ELR (cell line): ENCODE data around the gene GRB10.
A peak's percentile ranks its signal among the peaks of the same experiment; 100 is the strongest.

Experiments
- DNase-seq: peaks from one replicate; pipeline ENCODE4 v3.0.0-alpha.2; 2015; ENCODE audit warnings: low read depth

The GRB10 gene

GRCh38 chr7:50718876-50719275 lies 63.8 kb downstream of the GRB10 start:
- no peak for DNase-seq

GRCh38 chr7:50718311-50718710 lies 64.4 kb downstream of the GRB10 start:
- no peak for DNase-seq

- no peak for DNase-seq
Measured at GRCh38 chr7:50717181-50717580, 65.5 kb downstream of the GRB10 start.

- DNase-seq = peak; percentile 16
Measured at GRCh38 chr7:50714857-50715256, 67.8 kb downstream of the GRB10 start.

GRCh38 chr7:50713123-50713965 lies 69.4 kb downstream of the GRB10 start:
- DNase-seq = no peak

GRCh38 chr7:50712252-50713122 lies 70.2 kb downstream of the GRB10 start:
- no peak for DNase-seq

GRCh38 chr7:50711271-50712175 lies 71.2 kb downstream of the GRB10 start:
- DNase-seq = no peak

- no peak for DNase-seq
Measured at GRCh38 chr7:50710441-50711154, 72.1 kb downstream of the GRB10 start.

GRCh38 chr7:50709151-50709550 lies 73.5 kb downstream of the GRB10 start:
- no peak for DNase-seq

GRCh38 chr7:50707236-50708006 lies 75.3 kb downstream of the GRB10 start:
- DNase-seq = no peak

GRCh38 chr7:50706469-50706937 lies 76.2 kb downstream of the GRB10 start:
- peak; percentile 7 for DNase-seq

- no peak for DNase-seq
Measured at GRCh38 chr7:50704844-50705243, 77.9 kb downstream of the GRB10 start.

GRCh38 chr7:50703654-50704053 lies 79.0 kb downstream of the GRB10 start:
- DNase-seq = no peak

- DNase-seq = no peak
Measured at GRCh38 chr7:50699143-50699542, 83.6 kb downstream of the GRB10 start.

GRCh38 chr7:50697748-50698147 lies 84.9 kb downstream of the GRB10 start:
- no peak for DNase-seq

- peak; percentile 26 for DNase-seq
Measured at GRCh38 chr7:50696810-50697582, 85.7 kb downstream of the GRB10 start.

GRCh38 chr7:50695026-50695425 lies 87.7 kb downstream of the GRB10 start:
- DNase-seq = no peak

- DNase-seq = no peak
Measured at GRCh38 chr7:50693455-50694130, 89.1 kb downstream of the GRB10 start.

- no peak for DNase-seq
Measured at GRCh38 chr7:50690541-50691011, 92.1 kb downstream of the GRB10 start.
